GM21619 (cell line): ENCODE results near the gene ACOD1.
"Not testable (repeated sequence)": the region's sequence is repeated elsewhere in the genome, so short reads cannot be mapped to it uniquely, and the experiment has no call there.

ENCODE experiments used
- ATAC-seq: cut with Tn5 transposase; IDR thresholded peaks from one replicate; pipeline ENCODE4 v1.9.1; 2021; ENCODE audit not compliant: unreplicated experiment

ACOD1 gene

GRCh38 chr13:76948149-76948548, at the start of gene ACOD1:
ACOD1 (plus strand) TSS chr13:76948511; CDS start chr13:76948559, 48 bp downstream.
- no peak for ATAC-seq

GRCh38 chr13:76899066-76899465, 49.2 kb upstream of the ACOD1 start:
- not testable (repeated sequence) for ATAC-seq

- peak; percentile 97 for ATAC-seq
These were observed 44.7 kb upstream of the ACOD1 start for GRCh38 chr13:76903544-76904162.

GRCh38 chr13:76904507-76904906, 43.8 kb upstream of the ACOD1 start:
- no peak for ATAC-seq

GRCh38 chr13:76912476-76912875, 35.8 kb upstream of the ACOD1 start:
- ATAC-seq, result no peak

GRCh38 chr13:76913898-76914297, 34.4 kb upstream of the ACOD1 start:
- no peak for ATAC-seq

- ATAC-seq, result no peak
These were observed 31.2 kb upstream of the ACOD1 start for GRCh38 chr13:76917095-76917494.

- not testable (repeated sequence) for ATAC-seq
These were observed 30.4 kb upstream of the ACOD1 start for GRCh38 chr13:76917755-76918481.

- no peak for ATAC-seq
These were observed 26.8 kb upstream of the ACOD1 start for GRCh38 chr13:76921516-76921915.

GRCh38 chr13:76925115-76925514, 23.2 kb upstream of the ACOD1 start:
- no peak for ATAC-seq

GRCh38 chr13:76927955-76928354, 20.4 kb upstream of the ACOD1 start:
- no peak for ATAC-seq

GRCh38 chr13:76928456-76928855, 19.9 kb upstream of the ACOD1 start:
- ATAC-seq, result no peak

- ATAC-seq, result no peak
These were observed 19.0 kb upstream of the ACOD1 start for GRCh38 chr13:76929320-76929719.

GRCh38 chr13:76929851-76930374, 18.4 kb upstream of the ACOD1 start:
- no peak for ATAC-seq

GRCh38 chr13:76932076-76932475, 16.2 kb upstream of the ACOD1 start:
- no peak for ATAC-seq

GRCh38 chr13:76934671-76935070, 13.6 kb upstream of the ACOD1 start:
- no peak for ATAC-seq

GRCh38 chr13:76936763-76937162, 11.5 kb upstream of the ACOD1 start:
- ATAC-seq, result no peak

GRCh38 chr13:76937281-76937820, 11.0 kb upstream of the ACOD1 start:
- ATAC-seq, result no peak

- no peak for ATAC-seq
These were observed 9.1 kb upstream of the ACOD1 start for GRCh38 chr13:76939215-76939614.

- ATAC-seq, result no peak
These were observed 5.9 kb upstream of the ACOD1 start for GRCh38 chr13:76942363-76942762.

GRCh38 chr13:76943646-76944045, 4.7 kb upstream of the ACOD1 start:
- ATAC-seq, result no peak

- ATAC-seq, result no peak
These were observed 3.9 kb upstream of the ACOD1 start for GRCh38 chr13:76944456-76944855.
